Ishikawa (cell line): ENCODE results near the gene DPYD.

Source experiments
- CEBPB ChIP-seq: IDR thresholded peaks from 2 replicates; pipeline ENCODE4 v1.6.1; 2012
- CREB1 ChIP-seq: IDR thresholded peaks from 2 replicates; pipeline ENCODE4 v1.6.1; 2012; ENCODE audit warnings: low read depth
- EGR1 ChIP-seq: IDR thresholded peaks from 2 replicates; pipeline ENCODE4 v1.6.1; 2012
- EP300 ChIP-seq: IDR thresholded peaks from 2 replicates; pipeline ENCODE4 v1.6.1; 2012; ENCODE audit warnings: borderline replicate concordance
- FOXM1 ChIP-seq: IDR thresholded peaks from 2 replicates; pipeline ENCODE4 v1.6.1; 2012; ENCODE audit warnings: low read depth, borderline replicate concordance
- NFIC ChIP-seq: IDR thresholded peaks from 2 replicates; pipeline ENCODE4 v1.6.1; 2012
- RAD21 ChIP-seq: IDR thresholded peaks from 2 replicates; pipeline ENCODE4 v1.6.1; 2012; ENCODE audit warnings: low read depth
- TAF1 ChIP-seq: IDR thresholded peaks from 2 replicates; pipeline ENCODE4 v1.6.1; 2012; ENCODE audit warnings: low read depth, mild to moderate bottlenecking
- TCF12 ChIP-seq: IDR thresholded peaks from 2 replicates; pipeline ENCODE4 v1.6.1; 2012; ENCODE audit warnings: low read depth
- TEAD4 ChIP-seq: IDR thresholded peaks from 2 replicates; pipeline ENCODE4 v1.6.1; 2012
- YY1 ChIP-seq: IDR thresholded peaks from 2 replicates; pipeline ENCODE4 v1.6.1; 2012; ENCODE audit warnings: low read depth
- ZBTB7A ChIP-seq: IDR thresholded peaks from 2 replicates; pipeline ENCODE4 v1.6.1; 2012; ENCODE audit warnings: low read depth
- TF ChIP-seq, protein P1 (sequence below): IDR thresholded peaks from 2 replicates; pipeline ENCODE4 v1.6.1; 2012
- TF ChIP-seq, protein P2 (sequence below): IDR thresholded peaks from 2 replicates; pipeline ENCODE4 v1.6.1; 2012
- TF ChIP-seq, protein P3 (sequence below): IDR thresholded peaks from 2 replicates; pipeline ENCODE4 v1.6.1; 2012; ENCODE audit warnings: low read depth, mild to moderate bottlenecking

DPYD gene

DNA sequence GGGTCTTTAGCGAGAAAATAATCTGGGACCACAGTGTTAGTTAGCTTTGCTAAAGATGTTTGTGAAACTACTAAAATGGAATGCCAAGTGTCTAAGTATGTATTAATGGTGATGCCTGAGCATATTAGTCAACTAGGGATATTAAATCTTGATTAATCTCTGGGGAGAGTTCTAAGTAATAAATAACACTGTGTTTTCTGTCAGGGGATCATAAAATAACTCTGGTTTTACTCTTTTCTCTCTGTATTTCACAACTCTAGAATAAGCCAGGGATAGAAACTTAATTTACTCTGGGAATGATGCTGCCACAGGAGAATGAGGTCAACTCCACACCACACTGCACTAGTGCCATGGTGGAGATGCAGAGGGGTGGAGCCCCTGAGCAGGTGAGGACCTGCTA, 800.0 kb downstream of the DPYD start:
- TF ChIP-seq EP300 = no peak
- TF ChIP-seq, protein P1, sequence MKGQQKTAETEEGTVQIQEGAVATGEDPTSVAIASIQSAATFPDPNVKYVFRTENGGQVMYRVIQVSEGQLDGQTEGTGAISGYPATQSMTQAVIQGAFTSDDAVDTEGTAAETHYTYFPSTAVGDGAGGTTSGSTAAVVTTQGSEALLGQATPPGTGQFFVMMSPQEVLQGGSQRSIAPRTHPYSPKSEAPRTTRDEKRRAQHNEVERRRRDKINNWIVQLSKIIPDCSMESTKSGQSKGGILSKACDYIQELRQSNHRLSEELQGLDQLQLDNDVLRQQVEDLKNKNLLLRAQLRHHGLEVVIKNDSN = no peak
- TF ChIP-seq, protein P2, sequence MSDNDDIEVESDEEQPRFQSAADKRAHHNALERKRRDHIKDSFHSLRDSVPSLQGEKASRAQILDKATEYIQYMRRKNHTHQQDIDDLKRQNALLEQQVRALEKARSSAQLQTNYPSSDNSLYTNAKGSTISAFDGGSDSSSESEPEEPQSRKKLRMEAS = no peak
- TF ChIP-seq CREB1 = no peak
- TF ChIP-seq, protein P3, sequence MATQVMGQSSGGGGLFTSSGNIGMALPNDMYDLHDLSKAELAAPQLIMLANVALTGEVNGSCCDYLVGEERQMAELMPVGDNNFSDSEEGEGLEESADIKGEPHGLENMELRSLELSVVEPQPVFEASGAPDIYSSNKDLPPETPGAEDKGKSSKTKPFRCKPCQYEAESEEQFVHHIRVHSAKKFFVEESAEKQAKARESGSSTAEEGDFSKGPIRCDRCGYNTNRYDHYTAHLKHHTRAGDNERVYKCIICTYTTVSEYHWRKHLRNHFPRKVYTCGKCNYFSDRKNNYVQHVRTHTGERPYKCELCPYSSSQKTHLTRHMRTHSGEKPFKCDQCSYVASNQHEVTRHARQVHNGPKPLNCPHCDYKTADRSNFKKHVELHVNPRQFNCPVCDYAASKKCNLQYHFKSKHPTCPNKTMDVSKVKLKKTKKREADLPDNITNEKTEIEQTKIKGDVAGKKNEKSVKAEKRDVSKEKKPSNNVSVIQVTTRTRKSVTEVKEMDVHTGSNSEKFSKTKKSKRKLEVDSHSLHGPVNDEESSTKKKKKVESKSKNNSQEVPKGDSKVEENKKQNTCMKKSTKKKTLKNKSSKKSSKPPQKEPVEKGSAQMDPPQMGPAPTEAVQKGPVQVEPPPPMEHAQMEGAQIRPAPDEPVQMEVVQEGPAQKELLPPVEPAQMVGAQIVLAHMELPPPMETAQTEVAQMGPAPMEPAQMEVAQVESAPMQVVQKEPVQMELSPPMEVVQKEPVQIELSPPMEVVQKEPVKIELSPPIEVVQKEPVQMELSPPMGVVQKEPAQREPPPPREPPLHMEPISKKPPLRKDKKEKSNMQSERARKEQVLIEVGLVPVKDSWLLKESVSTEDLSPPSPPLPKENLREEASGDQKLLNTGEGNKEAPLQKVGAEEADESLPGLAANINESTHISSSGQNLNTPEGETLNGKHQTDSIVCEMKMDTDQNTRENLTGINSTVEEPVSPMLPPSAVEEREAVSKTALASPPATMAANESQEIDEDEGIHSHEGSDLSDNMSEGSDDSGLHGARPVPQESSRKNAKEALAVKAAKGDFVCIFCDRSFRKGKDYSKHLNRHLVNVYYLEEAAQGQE = no peak
- TF ChIP-seq ZBTB7A = no peak
- no peak for TF ChIP-seq CEBPB
- TF ChIP-seq FOXM1 = no peak
- TF ChIP-seq RAD21 = no peak
- no peak for TF ChIP-seq TEAD4
- TF ChIP-seq TAF1 = no peak
- TF ChIP-seq YY1 = no peak

DNA sequence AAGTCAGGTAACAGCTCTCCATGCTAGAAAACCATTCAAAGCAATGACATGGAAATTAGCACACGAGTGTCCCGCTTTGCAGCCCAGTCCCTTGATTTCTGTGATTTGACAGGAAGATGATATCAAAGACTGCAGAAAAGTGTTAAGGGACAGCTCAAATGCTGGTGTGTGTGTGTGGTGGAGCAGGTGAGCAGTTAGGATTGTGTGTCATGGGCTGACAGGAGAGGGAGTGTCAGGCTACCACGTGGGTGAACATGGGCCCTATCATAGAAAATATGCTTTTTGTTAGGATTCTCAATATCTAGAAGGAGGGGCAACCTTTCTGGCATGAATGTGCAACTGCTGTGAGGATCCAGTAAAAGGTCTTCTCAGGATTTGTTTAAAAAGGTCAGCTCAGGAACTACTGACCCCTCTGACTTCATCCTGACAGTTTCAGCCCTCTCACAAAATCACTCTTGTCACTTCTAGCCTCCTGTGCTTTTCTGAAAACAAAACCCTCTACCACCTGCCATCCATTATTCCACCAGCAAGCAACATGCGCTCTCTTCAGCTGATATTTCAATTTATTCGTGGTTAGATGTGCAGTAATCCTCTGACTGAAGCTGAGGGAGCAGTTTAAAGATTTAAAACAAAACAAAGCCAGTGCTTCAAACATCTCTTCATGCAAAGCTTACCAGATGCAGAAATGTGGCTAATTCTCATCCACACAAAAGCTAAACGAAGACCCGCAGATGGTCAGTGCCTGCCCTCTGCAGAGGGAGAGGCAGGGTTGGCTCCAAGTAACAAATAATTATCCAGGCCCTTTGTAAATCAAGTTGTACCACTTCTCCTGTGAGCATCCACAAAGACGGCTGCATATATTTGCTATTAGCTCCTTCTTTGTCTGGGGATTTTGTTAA, 801.3 kb downstream of the DPYD start:
- no peak for TF ChIP-seq FOXM1
- no peak for TF ChIP-seq RAD21
- TF ChIP-seq CREB1 = no peak
- TF ChIP-seq ZBTB7A = no peak
- TF ChIP-seq CEBPB = no peak

DNA sequence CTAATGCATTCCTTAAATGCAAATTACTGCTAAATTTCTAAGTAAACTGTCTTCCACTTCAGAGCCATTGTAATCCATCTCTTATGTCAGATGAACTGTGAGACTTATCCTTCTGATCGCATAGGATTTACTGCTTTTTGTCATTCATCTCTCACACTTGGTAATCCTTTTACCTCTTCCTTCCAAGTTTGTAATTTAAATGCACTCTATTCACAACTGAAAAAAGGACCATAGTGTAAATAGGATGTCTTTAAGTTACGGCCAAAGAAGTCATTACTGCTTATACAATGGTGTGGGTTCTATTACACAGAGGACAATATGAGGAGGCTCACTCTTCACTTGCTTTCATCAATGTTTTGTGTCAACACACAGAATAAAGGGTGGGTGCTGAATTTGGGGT, 806.0 kb downstream of the DPYD start:
- TF ChIP-seq CREB1 (no peak), YY1 (no peak), NFIC (no peak), EP300 (no peak), FOXM1 (no peak), RAD21 (no peak), TAF1 (no peak)
- TF ChIP-seq, protein P2 = no peak

DNA sequence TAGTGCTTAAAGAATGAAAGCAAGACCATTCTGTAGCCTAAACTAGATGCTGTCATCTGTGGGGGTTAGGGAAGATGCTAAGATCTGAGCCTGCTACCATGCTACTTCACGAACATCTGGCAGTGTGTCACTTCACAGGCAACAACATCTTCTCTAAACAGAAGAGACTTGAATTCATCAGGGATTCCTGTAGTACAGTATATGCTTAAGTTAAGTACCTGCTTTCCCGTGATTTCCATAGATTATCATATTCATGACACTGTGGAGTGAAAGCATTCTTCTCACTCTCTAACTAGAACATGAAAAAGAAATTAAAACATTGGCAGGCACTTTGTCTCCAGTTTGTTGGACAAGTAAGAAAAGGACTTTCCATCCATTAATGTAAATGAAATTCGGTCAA, 808.4 kb downstream of the DPYD start:
- no peak for TF ChIP-seq CEBPB

DNA sequence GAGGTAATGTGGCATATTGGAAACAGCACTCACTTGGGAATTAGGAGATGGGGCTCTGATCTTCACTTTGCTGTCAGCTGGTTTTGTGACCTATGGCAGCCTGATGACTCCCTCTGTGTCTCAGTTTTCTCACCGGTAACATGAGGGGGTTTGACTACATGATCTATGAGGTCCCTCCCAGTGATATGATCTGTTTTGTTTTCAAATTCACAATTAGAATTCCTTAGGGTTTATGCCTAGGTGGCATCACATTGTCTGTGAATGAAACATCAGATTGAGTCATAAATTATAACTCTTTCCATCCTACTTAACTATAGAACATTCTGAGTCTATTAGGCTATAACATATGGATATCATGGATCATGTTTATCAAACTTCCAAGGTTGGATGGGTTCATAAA, 812.7 kb downstream of the DPYD start:
- no peak for TF ChIP-seq TAF1
- TF ChIP-seq ZBTB7A = no peak
- no peak for TF ChIP-seq EP300
- TF ChIP-seq NFIC = no peak
- no peak for TF ChIP-seq RAD21
- no peak for TF ChIP-seq YY1
- TF ChIP-seq TEAD4 = no peak
- TF ChIP-seq, protein P2 = no peak
- TF ChIP-seq TCF12 = no peak
- TF ChIP-seq FOXM1 = no peak
- TF ChIP-seq CREB1 = no peak
- TF ChIP-seq EGR1 = no peak
- TF ChIP-seq CEBPB = no peak
- TF ChIP-seq, protein P3 = no peak
- TF ChIP-seq, protein P1 = no peak

DNA sequence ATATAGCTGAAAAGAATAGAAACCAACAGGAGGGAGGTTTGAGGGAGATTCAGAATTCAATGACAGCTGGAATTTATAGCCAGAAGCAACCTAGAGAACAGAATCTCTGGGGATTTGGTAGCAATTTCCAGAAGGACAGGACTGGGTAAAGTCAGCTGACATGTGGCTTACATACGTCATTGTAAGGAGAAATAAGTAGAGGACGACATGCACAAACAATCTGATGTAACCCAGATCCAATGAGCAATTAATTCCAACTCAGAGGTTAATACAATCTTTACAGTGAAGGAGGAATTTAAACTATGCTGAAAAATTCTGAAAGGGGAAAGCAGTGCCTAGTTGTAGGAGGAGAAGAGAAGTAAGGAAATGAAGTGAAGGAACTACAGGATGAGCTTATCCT, 815.3 kb downstream of the DPYD start:
- TF ChIP-seq, protein P3 = no peak
- TF ChIP-seq TAF1 (no peak), CREB1 (no peak), EP300 (no peak), CEBPB (no peak), YY1 (no peak), TCF12 (no peak), ZBTB7A (no peak), NFIC (no peak), FOXM1 (no peak), RAD21 (no peak), EGR1 (no peak), TEAD4 (no peak)
- TF ChIP-seq, protein P1 = no peak
- TF ChIP-seq, protein P2 = no peak
